GM12874 (cell line): ENCODE results near the gene NT5C1B.

ENCODE experiments used
- TF ChIP-seq, protein P1 (sequence below): IDR thresholded peaks from 2 replicates; pipeline ENCODE4 v1.5.1; 2011; ENCODE audit warnings: low read depth, mild to moderate bottlenecking, control low read depth, low read length, moderate library complexity; ENCODE audit not compliant: insufficient read depth

NT5C1B gene

DNA sequence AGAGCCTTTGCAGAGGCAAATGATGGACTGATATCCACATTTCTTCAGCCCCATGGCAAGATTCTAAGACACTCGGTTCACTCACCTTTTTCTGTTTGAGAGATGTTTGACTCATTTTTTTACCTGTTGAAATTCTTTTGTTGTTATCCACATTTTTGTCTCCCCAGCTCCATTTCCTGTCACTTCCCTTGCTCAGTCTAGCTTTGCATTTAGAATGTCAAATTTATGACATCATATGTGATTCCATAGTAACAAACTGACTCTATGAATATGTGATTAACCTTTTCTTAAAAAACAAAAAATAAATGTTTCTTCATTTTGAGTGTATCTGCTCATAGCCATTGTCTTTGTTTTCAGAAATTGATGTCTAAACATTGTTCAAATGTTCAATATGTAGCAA lies at the start of gene NT5C1B:
Gene NT5C1B (minus strand): TSS at position 216 of the 400 bp plus-strand sequence. CDS start 101 bp downstream, at position 115.
- TF ChIP-seq, protein P1, sequence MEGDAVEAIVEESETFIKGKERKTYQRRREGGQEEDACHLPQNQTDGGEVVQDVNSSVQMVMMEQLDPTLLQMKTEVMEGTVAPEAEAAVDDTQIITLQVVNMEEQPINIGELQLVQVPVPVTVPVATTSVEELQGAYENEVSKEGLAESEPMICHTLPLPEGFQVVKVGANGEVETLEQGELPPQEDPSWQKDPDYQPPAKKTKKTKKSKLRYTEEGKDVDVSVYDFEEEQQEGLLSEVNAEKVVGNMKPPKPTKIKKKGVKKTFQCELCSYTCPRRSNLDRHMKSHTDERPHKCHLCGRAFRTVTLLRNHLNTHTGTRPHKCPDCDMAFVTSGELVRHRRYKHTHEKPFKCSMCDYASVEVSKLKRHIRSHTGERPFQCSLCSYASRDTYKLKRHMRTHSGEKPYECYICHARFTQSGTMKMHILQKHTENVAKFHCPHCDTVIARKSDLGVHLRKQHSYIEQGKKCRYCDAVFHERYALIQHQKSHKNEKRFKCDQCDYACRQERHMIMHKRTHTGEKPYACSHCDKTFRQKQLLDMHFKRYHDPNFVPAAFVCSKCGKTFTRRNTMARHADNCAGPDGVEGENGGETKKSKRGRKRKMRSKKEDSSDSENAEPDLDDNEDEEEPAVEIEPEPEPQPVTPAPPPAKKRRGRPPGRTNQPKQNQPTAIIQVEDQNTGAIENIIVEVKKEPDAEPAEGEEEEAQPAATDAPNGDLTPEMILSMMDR: no peak

DNA sequence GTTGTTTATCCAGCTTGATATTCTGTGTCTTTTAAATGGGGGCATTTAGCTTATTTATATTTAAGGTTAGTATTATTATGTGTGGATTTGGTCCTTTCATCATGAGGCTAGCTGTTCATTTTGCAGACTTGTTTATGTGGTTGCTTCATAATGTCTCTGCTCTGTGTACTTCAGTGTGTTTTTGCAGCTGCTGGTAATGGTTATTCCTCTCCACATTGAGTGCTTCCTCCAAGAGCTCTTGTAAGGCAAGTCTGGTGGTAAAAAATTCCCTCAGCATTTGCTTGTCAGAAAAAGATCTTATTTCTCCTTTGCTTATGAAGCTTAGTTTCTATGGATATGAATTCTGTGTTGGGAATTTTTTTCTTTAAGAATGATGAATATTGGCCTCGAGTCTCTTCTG lies 47.8 kb upstream of the NT5C1B start:
- TF ChIP-seq, protein P1: no peak

DNA sequence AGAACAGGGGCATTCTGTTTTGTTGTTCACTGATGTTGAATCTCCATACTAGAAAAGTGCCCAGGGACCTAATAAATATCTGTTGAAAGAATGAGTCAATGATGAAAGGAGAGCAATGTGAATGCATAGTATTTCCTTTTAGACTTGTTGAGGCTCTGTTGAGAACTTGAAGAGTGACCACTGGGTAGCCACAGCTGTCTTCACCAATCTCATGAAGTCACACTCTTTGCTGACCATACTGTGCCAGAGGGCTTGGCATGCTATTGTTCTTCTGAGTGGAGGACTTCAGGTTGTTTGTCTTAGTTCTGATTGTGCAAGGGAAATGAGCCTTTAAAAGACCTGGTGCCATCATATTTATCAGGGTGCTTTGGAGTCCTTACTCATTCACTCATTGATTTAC lies 41.6 kb upstream of the NT5C1B start:
- TF ChIP-seq, protein P1: no peak

DNA sequence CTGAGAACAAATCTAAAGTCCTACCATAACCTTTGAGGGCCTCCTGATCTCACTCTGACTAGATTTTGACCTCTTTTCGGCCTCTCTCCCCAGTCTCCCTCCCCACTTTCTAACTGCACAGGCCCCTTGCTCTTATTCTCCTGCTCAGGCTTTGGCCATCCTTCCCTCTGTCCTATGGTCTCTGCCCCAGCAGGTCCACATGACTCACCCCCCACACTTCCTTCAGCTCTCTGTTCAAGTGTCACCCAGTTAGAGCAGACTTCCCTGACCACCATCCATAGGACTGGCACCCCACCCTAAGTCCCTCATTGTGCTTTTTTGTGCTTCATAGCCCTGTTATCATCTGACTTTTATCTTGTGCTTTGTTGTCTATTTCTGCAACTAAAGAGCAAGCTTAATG lies 41.2 kb upstream of the NT5C1B start:
- TF ChIP-seq, protein P1: no peak

DNA sequence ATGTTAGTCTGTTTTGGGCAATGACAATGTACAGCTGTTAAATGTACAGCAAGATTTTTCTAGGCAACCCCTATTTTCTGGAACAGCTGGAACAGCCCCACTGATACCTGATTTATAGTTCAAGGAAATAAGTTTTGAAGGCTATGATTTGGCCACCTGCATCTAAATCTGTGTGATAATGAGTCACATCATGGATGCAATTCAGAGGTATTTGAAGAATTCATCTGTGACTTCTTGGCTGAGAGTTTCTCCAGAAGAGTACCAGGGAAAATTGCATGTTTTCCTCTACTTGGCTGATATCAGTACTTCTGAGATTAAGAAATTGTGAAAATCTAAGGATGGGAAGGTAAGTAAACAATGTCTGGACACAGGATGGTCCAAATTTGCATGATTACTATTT lies 40.7 kb upstream of the NT5C1B start:
- TF ChIP-seq, protein P1: no peak

DNA sequence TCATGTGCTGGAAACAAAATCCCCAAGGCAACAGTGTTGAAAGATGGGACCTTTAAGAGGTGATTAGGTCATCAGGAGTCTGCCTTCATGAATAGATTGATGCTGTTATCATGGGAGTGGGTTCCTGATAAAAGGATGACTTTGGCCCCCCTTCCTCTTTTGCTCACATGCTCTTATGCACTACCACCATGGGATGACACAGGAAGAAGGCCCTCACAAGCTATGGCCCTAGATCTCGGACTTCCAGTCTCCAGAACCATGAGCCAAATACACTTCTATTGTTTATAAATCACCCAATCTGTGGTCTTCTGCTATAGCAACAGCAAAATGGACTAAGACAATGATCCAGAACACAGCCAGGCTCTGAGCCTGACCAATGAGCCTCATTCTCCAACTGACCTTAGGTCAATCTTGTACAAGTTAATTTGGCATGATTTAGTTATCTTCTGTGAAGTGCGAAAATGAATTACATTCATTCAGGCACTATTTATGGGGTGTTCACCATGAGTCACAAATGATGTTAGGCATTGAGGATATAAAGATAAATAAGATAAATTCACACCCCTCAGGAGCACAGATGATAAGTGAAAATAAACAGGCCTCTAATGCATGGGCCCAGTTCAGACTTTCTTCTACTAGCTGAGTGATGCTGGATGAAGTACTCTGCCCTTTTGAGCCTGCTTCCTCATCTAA lies 37.7 kb upstream of the NT5C1B start:
- TF ChIP-seq, protein P1: no peak

DNA sequence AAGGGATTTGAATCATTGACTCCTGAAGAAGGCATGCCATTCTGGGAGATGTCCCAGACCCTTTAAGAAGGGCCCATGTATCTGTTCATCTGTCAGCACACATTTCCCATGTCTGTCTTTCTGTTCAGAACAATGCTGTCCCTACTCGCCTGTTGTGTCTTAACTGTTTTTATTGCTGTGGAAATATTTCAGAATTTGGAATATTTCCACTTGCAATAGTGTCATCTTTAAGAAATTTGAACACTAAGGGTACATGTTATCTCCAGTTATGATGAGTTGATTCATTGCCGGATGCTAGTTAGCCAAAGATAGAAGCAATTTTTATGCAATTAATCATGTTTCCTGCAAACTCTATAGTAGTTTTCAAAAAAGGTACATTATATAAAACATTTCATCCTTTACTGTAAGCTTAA lies 36.9 kb upstream of the NT5C1B start:
- TF ChIP-seq, protein P1: no peak

DNA sequence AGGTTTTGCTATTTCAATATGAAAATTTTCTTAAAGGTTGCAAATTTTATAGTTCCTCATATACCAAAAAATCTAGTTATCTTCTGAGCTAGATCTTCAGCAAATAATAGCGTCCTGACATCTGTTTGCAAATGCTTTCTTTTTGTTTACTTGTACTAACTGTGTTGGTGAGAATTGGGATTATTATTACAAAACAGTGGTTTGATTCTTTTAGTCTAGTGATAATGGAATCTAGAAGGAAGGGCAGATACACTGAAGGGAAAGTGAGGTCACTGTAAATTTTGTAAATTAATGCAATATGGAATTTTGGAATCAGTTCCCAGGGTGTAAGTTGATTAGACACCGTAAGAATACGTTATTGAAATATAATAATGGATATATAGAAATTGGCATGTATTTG lies 36.2 kb upstream of the NT5C1B start:
- TF ChIP-seq, protein P1: no peak
